ENCODE measurements around the gene ABCC12. TPM values are rescaled to one million over a fixed set of nuclear protein-coding genes. Genes with fewer than 3 reads are reported as not detected.

ABCC12 gene
- total and polyA plus RNA-seq, 2 donors (not counting 1 experiment from before 2014, with no cell fraction given): not detected

DNA sequence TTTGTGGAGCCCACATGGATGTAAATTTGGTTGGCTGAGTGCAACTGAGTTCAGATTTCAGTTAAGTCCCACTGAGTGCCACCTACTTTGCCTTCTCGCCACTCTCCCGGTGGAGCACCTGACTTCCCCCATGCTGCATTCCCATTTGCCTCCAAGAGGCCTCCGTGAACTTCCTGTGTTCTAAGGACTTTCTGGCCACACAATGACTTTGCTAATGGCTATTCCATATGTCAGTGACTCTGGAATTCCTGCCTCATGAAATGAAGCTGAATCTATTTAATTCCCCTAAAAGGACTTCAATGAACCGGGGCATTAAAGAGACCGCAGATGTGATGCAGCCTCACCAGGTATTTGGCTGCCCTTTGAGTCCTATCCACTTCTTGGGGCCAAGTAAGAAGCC is 29.9 kb downstream of the ABCC12 start:
- no peaks in the 10 kb centered on the region for H3K4me1 ChIP-seq (ENCODE audit: control insufficient read depth in 2 of 2, insufficient read depth in 2 of 2, low read length in 2 of 2)
- no peak overlapping the region for H3K27ac ChIP-seq (ENCODE audit: low read length in 2 of 2)
- Mint-ChIP-seq H3K4me3 (no peak overlapping the region), H3K9me3 (ENCODE audit: insufficient read depth) (no peaks in the 10 kb centered on the region), H3K27me3 (peaks cover 17% of the 10 kb centered on the region), H3K27ac (no peak overlapping the region), H3K4me1 (no peaks in the 10 kb centered on the region)
- H3K9me3 ChIP-seq (ENCODE audit: control extremely low read depth in 1 of 3, control insufficient read depth in 2 of 3, insufficient read depth in 1 of 3, low read length in 2 of 3): no peaks in the 10 kb centered on the region
- H3K4me3 ChIP-seq (ENCODE audit: control extremely low read depth in 1 of 5, extremely low read depth in 1 of 5, insufficient read depth in 1 of 5, low read depth in 2 of 5, low read length in 4 of 5): no peak overlapping the region
- H2AFZ ChIP-seq (ENCODE audit: insufficient read depth, low read depth, low read length, poor library complexity, severe bottlenecking): no peak overlapping the region
- TF ChIP-seq, protein P1, sequence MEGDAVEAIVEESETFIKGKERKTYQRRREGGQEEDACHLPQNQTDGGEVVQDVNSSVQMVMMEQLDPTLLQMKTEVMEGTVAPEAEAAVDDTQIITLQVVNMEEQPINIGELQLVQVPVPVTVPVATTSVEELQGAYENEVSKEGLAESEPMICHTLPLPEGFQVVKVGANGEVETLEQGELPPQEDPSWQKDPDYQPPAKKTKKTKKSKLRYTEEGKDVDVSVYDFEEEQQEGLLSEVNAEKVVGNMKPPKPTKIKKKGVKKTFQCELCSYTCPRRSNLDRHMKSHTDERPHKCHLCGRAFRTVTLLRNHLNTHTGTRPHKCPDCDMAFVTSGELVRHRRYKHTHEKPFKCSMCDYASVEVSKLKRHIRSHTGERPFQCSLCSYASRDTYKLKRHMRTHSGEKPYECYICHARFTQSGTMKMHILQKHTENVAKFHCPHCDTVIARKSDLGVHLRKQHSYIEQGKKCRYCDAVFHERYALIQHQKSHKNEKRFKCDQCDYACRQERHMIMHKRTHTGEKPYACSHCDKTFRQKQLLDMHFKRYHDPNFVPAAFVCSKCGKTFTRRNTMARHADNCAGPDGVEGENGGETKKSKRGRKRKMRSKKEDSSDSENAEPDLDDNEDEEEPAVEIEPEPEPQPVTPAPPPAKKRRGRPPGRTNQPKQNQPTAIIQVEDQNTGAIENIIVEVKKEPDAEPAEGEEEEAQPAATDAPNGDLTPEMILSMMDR (IDR thresholded peaks at IDR 0.05): no peak
- TF ChIP-seq EZH2 (IDR thresholded peaks at IDR 0.05; ENCODE audit: borderline replicate concordance, insufficient read depth, low read depth, low read length, poor library complexity, severe bottlenecking): no peak
- CTCF ChIA-PET: no interaction called here
- H3K4me2 ChIP-seq (replicated peaks; ENCODE audit: low read depth, low read length, poor library complexity, severe bottlenecking): no peak overlapping the region
- H3K36me3 ChIP-seq (replicated peaks in 1 of 2; ENCODE audit: control extremely low read depth in 1 of 2, control insufficient read depth in 1 of 2, extremely low read depth in 1 of 2, insufficient read depth in 2 of 2, low read length in 1 of 2): no peaks in the 10 kb centered on the region
- H3K79me2 ChIP-seq (ENCODE audit: control insufficient read depth, insufficient read depth, low read length): no peaks in the 10 kb centered on the region
- H4K20me1 ChIP-seq (ENCODE audit: control insufficient read depth, insufficient read depth, low read length, poor library complexity, severe bottlenecking): no peaks in the 10 kb centered on the region
- POLR2A ChIA-PET: no interaction called here
- intact Hi-C loops (cut with micrococcal nuclease): no loop called here
- ATAC-seq (ENCODE audit: low read depth): no peak
- no peak overlapping the region for H3K9ac ChIP-seq (ENCODE audit: low read length)
- WGBS (ENCODE audit: insufficient coverage): 92% methylated on average over 5 of the region's 5 CpGs
- no peak for DNase-seq
- no peaks in the 10 kb centered on the region for H3K27me3 ChIP-seq (replicated peaks in 1 of 4; ENCODE audit: control extremely low read depth in 1 of 4, control insufficient read depth in 3 of 4, insufficient read depth in 4 of 4, low read length in 3 of 4)

DNA sequence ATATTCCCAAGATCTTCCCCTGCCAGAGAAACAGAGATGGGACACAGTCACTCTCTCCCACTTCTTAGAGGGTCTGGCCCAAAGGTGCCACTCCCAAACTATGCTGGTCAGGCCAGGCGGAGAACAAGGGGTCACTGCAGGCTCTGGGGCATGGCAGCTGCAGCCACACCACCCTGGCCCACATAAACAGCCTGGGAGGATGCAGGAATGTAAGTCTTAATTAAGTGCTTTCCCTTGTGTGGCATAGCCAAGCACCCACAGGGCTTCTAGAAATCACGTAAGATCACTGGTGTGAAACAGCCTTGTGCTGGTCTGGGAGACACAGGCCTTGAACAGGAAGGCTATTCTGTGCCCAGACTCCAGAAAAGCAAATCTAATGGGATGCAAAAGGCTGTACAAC is 31.5 kb downstream of the ABCC12 start:
- H3K9me3 ChIP-seq (ENCODE audit: control extremely low read depth in 1 of 3, control insufficient read depth in 2 of 3, insufficient read depth in 1 of 3, low read length in 2 of 3): no peaks in the 10 kb centered on the region
- no peaks in the 10 kb centered on the region for H3K36me3 ChIP-seq (replicated peaks in 1 of 2; ENCODE audit: control extremely low read depth in 1 of 2, control insufficient read depth in 1 of 2, extremely low read depth in 1 of 2, insufficient read depth in 2 of 2, low read length in 1 of 2)
- H3K9ac ChIP-seq (ENCODE audit: low read length): no peak overlapping the region
- no peak for TF ChIP-seq EZH2 (IDR thresholded peaks at IDR 0.05; ENCODE audit: borderline replicate concordance, insufficient read depth, low read depth, low read length, poor library complexity, severe bottlenecking)
- TF ChIP-seq, protein P1 (IDR thresholded peaks at IDR 0.05): no peak
- no peaks in the 10 kb centered on the region for H3K4me1 ChIP-seq (ENCODE audit: control insufficient read depth in 2 of 2, insufficient read depth in 2 of 2, low read length in 2 of 2)
- no peaks in the 10 kb centered on the region for H3K79me2 ChIP-seq (ENCODE audit: control insufficient read depth, insufficient read depth, low read length)
- no peak for DNase-seq
- POLR2A ChIA-PET: no interaction called here
- Mint-ChIP-seq H3K27ac (no peak overlapping the region), H3K27me3 (peaks cover 10% of the 10 kb centered on the region), H3K9me3 (ENCODE audit: insufficient read depth) (no peaks in the 10 kb centered on the region), H3K4me1 (no peaks in the 10 kb centered on the region), H3K4me3 (no peak overlapping the region)
- H3K4me2 ChIP-seq (replicated peaks; ENCODE audit: low read depth, low read length, poor library complexity, severe bottlenecking): no peak overlapping the region
- intact Hi-C loops (cut with micrococcal nuclease): no loop called here
- no peaks in the 10 kb centered on the region for H4K20me1 ChIP-seq (ENCODE audit: control insufficient read depth, insufficient read depth, low read length, poor library complexity, severe bottlenecking)
- no peaks in the 10 kb centered on the region for H3K27me3 ChIP-seq (replicated peaks in 1 of 4; ENCODE audit: control extremely low read depth in 1 of 4, control insufficient read depth in 3 of 4, insufficient read depth in 4 of 4, low read length in 3 of 4)
- no peak overlapping the region for H2AFZ ChIP-seq (ENCODE audit: insufficient read depth, low read depth, low read length, poor library complexity, severe bottlenecking)
- CTCF ChIA-PET: interaction anchor here (1.5 kb wide), 1 partner anchor 11 kb away, joined by 3 read pairs; no protein-coding TSS in a partner anchor
- no peak for ATAC-seq (ENCODE audit: low read depth)
- H3K4me3 ChIP-seq (ENCODE audit: control extremely low read depth in 1 of 5, extremely low read depth in 1 of 5, insufficient read depth in 1 of 5, low read depth in 2 of 5, low read length in 4 of 5): no peak overlapping the region
- H3K27ac ChIP-seq (ENCODE audit: low read length in 2 of 2): no peak overlapping the region
- 92% methylated on average over 2 of the region's 2 CpGs for WGBS (ENCODE audit: insufficient coverage)
